ENCODE data around the gene HOXA5.

Gene HOXA5

DNA sequence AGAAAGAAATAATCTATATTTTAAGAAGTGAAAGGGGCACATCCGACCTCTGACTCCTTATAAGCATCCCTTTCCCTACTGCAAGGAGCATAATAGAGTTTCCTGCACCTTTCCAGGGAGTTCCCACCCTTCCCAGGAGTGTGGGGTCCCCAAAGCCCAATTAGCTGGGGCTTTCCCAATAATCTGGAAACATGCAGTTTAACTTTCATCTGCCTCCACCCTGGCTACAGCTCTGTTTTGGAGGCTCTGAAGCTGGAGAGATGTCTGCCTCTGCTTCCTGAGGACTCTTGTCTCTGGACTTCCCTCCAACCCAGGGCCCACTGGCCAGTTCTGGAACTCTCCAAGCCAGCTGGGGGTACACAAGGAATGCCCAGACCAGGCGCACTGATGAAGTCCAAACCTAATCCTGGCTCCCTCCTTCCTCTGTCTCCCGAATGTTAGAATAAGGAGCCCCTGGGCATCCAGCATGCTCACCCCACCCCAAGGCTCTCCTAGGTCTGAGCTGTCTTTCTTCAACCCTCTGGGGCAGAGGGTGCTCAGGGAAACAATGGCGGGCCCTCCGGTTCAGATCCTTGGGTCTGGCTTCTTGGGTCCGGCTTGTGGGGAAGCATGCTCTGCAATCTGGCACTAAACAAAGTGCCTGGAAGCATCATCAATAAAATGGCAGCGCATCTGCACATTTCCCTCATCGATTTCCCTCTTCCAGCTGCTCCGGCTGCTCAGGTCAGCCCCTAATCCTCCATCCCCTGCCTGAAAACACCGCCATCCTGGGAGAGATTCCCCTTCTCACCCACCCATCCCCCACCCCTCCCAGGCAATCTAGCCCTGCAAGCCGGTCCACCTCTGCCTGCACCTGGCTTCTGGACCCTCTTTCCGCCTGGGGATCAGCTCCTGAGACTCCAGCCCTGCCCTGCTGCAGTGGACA is 26.3 kb downstream of the HOXA5 start:
- no peak for DNase-seq (ENCODE audit: low spot score)

DNA sequence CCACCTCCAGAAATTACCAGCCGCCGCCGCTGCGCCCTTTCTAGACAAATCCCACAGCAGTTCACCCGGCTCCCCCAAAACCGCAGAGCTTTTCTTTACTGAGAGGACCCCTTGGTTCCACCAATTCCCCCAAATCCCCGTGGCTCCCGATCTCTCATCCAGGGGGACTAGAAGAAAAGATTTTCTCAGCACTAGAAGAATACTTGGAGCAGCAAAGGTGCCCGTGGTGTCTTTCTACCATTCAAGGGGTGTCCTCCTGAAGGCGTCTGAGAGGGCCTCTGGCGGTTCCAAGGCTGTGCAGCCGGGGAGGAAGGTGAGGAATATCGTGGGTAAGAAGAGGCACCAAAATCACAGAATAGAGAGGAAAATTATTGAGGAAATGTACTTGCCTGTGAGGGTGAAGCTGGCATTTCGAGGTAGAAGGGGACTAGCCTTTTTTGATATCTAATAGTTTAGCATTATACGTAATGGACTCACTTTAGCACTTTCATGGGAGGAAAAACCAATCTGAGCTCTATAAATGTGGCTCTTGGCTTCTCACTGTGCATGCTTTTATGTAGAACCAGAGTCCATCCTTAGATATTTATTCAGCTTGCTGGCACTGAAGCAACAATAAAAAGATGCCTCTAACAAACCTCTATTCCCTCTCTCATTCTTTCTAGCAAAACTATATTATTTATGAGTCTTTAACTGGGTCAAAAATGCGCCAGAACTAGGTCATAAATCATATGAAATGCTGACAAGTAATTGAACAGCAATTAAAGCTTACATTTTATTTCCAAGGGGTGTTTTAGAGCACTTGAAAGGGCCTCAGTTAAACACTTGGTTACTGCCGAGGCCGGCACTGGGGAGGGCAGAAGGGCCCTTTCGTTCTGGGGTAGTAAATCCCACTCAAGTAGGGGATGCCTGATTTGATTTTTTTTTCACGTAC is 27.2 kb downstream of the HOXA5 start:
- no peak for DNase-seq (ENCODE audit: low spot score)

- no peak for DNase-seq (ENCODE audit: low spot score)
Observed at GRCh38 chr7:27115221-27116026, 28.1 kb downstream of the HOXA5 start.

GRCh38 chr7:27114881-27115220 is 28.6 kb downstream of the HOXA5 start:
- DNase-seq (ENCODE audit: low spot score): no peak

DNA sequence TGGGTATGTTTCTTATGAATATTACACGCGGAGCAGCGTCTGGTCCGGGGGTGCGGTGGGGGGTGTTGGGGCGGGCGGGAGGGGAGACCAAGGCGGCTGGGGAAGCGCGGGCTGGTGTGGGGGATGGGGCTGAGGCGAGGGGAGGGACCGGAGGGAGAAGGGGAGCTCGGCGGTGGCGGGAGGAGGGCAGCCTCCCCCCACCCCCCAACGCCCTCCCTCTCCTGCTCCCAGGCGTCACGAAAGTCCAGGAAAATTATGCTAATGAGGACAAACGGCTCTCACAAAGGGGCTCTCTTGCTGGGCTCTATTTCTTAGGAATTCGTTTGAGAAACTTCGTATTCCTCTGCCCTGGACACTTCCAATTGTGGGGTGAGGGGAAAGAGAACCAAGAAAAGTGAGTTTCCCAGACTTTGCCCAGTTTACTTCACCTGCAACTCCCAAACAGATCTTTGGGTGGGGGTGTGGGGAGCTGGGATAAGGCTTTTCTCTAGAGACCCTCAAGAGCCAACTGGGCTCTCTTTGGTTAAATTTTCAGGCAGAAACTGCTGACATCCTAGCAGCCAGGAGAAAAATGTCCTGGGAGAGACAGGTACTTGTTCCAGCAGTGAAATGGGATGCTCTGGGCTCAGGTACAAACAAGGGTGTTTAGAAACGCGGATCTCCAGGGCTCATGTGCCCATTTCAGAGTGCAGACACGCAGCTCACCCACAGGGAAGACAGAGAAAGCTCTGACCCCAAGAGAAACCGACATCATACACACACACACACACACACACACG is 29.3 kb downstream of the HOXA5 start:
- no peak for DNase-seq (ENCODE audit: low spot score)

DNA sequence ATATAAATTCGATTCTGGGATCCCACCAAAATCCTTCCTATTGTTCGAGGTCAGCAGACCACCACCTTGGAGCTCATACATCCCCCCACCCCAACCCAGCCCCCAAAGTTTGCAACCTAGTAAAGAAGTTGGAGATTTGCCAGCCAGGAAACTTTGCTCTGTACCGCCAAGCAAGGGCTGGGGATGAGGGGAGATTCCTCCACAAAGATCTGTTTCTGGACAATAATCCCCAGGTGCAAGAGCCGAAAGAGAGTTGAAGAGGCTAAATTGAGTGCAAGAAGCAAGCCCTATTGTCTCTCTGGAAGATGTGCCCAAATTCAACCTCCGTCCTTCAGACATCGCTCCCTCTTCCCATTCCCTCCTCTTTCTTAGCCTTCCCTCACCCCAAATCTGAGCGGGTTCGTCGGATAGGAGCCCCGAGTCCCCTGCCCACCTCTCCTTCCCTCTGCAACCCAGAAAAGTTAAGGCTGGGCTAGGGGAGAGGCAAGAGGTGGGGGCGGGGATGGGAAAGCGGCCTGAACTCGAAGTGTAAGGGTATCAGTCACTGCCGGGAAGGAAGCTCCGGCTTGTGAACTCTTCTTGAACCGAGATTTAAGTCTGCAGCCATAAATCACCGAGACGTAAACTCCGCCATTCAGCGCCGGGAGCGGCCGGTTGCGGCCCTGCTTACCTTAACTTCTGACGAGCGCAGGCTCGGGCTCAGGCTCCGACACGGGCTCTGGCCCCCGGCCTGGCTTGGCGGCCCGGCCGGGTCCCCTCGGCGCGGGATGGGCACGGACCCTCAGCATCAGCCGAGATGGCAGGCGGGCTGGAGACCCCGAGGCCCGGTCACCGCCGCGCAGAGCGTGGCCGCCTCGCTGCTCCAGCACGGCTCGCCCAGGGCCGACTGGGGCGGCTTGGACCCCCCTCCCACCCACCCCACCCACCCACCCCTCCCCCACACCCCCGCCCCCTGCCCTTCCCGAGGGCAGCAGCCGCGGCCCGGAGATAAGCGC is 30.2 kb downstream of the HOXA5 start:
- no peak for DNase-seq (ENCODE audit: low spot score)

DNA sequence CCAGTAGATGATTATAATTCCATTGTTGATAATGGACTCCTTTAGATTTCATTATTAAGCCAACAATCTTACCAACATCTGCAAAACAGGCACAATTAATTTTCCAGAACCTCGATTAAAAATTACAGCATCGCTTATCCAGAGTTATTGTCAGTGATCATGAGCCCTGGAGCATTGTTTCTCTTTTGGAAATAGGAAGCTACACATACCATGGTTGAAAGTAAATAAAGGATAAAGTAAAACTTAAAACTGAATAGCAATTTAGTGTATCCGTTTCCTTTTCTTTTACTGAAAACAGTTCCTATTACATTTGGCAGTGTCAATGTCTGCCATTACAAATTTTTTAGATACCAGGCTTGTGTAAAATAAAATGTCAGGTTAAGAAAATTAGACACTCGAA is 31.1 kb downstream of the HOXA5 start:
- DNase-seq (ENCODE audit: low spot score): no peak

DNA sequence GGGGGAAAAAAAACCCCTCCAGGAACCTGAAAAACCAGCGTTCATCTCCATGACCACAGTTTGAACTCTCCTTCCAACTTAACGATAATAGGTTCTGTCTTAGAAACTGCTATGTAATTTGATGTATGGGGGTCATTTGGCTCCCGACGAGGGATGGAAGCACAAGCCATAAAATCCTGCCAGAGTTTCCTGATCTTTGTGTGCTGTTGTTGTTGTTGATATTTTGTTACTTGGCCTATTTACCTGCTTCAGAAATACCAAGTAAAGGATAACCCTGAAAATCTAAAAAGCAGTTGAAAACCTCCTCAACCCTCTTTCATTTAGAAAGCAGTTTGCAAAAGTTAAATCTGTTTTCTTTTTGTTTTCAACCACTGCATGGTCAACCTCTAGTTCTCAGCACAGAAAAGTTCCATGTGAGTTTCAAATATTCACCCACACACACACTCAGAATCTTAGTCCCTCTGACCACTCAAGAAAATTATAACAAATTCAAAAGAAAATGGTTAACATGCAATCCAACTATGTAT is 31.7 kb downstream of the HOXA5 start:
- no peak for DNase-seq (ENCODE audit: low spot score)

- DNase-seq (ENCODE audit: low spot score): no peak
Observed at GRCh38 chr7:27111042-27111750, 32.3 kb downstream of the HOXA5 start.

GRCh38 chr7:27110186-27111031 is 33.1 kb downstream of the HOXA5 start:
- DNase-seq (ENCODE audit: low spot score): no peak

DNA sequence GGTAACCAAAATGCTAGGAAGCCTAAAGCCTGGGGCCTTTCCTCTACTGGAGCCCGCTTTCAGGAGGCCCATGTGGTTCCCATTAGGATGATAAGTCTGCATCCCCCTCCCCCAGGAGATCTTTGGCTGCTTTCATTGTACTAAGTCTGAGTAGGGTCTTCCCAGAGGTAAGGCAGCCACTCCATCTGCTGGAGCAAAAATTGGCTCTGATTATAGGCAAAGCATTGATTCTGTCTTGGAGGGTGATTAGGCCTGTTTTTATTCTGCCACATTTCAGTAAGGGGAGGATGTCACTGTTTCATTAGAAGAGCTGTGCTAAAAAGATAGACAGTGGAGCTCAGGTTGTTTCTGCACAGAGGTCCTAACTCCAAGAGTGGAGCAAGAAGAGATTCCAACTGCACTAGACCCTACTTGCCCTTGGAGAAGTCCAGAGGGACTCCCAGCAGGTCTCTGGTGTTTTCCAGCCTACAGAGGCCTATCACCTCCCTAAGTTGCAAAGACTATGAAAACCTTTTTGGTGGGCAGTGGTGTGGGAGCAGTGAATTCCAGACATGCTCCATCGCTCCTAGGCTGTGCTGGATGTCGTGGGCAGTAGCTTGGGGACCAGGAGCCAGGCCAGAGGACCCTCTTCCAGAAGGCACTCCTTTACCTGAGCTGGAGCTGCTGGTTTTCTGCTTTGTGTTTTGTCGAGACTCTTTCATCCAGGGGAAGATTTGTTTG is 33.9 kb downstream of the HOXA5 start:
- DNase-seq (ENCODE audit: low spot score): no peak

DNA sequence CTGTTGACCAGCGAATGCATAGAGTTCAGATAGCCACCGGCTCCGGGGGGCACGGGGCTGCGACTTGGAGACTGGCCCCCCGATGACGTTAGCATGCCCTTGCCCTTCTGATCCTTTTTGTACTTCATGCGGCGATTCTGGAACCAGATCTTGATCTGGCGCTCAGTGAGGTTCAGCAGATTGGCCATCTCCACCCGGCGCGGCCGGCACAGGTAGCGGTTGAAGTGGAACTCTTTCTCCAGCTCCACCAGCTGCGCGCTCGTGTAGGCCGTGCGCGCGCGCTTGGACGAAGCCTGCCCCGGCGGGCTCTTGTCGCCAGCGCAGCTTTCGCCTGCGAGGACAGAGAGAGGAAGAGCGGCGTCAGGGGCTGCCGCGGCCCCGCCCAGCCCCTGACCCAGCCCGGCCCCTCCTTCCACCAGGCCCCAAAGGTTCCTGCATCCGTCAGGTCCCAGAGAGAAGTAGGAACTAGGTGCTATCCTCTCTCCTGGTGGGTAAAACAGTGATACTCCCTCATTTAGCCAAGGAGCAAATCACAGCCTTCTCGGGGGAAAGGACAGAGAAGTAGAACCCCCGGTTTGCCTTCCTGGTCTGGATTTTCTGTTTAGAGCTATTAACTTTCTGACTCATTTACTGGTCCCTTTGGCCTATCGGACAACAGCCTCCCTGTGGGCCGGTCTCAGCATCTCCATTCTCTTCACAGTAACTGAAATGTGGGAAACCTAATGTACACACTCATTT is 34.9 kb downstream of the HOXA5 start:
- no peak for DNase-seq (ENCODE audit: low spot score)

- no peak for DNase-seq (ENCODE audit: low spot score)
Observed at GRCh38 chr7:27107391-27108381, 35.8 kb downstream of the HOXA5 start.

DNA sequence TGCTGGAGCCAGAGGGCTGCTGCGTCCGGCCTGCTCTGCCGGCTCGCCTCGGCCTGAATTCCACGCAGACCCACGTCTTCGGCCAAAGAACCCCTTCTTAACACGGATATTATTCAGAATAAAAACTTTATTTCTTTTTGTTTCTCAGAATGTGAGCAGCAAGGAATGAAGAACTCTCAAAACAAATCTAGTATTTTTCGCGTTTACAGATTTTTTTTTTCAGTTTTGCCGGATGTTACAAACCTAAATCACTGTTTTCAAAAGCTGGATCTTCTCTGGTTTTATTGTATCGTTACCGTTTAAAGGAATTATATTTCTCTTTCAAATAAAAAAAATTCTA is 36.6 kb downstream of the HOXA5 start:
- DNase-seq (ENCODE audit: low spot score): no peak

GRCh38 chr7:27106181-27106900 is 37.1 kb downstream of the HOXA5 start:
- DNase-seq (ENCODE audit: low spot score): no peak
